Retina (tissue), 1 donor: ENCODE measurements around the gene OTUD3.
"Not testable (repeated sequence)": the region's sequence is repeated elsewhere in the genome, so short reads cannot be mapped to it uniquely, and the experiment has no call there.

Experiments used
- DNase-seq: peaks from one replicate; pipeline ENCODE4 v3.0.0-alpha.2; 2016

OTUD3 gene

GRCh38 chr1:19869453-19869852 lies 12.7 kb upstream of the OTUD3 start:
- DNase-seq: not testable (repeated sequence)

GRCh38 chr1:19869929-19870328 lies 12.3 kb upstream of the OTUD3 start:
- DNase-seq: no peak

- DNase-seq: no peak
Observed at GRCh38 chr1:19872190-19872589, 10.0 kb upstream of the OTUD3 start.

GRCh38 chr1:19877181-19877750 lies 4.9 kb upstream of the OTUD3 start:
- no peak for DNase-seq

GRCh38 chr1:19877821-19878636 lies 4.2 kb upstream of the OTUD3 start:
- no peak for DNase-seq

- no peak for DNase-seq
Observed at GRCh38 chr1:19878637-19878985, 3.6 kb upstream of the OTUD3 start.

- DNase-seq: no peak
Observed at GRCh38 chr1:19879227-19879626, 3.0 kb upstream of the OTUD3 start.

- DNase-seq: no peak
Observed at GRCh38 chr1:19879661-19880060, 2.5 kb upstream of the OTUD3 start.

GRCh38 chr1:19880841-19881240 lies 1.4 kb upstream of the OTUD3 start:
- DNase-seq: not testable (repeated sequence)

GRCh38 chr1:19884312-19884711 lies 2.1 kb downstream of the OTUD3 start:
- no peak for DNase-seq

GRCh38 chr1:19885821-19886220 lies 3.6 kb downstream of the OTUD3 start:
- no peak for DNase-seq

GRCh38 chr1:19888112-19888511 lies 5.9 kb downstream of the OTUD3 start:
- no peak for DNase-seq

GRCh38 chr1:19889656-19890055 lies 7.5 kb downstream of the OTUD3 start:
- no peak for DNase-seq

- no peak for DNase-seq
Observed at GRCh38 chr1:19892129-19892528, 9.9 kb downstream of the OTUD3 start.

- DNase-seq: no peak
Observed at GRCh38 chr1:19892628-19893168, 10.5 kb downstream of the OTUD3 start.

GRCh38 chr1:19893687-19894086 lies 11.5 kb downstream of the OTUD3 start:
- DNase-seq: no peak

- no peak for DNase-seq
Observed at GRCh38 chr1:19894218-19894617, 12.0 kb downstream of the OTUD3 start.

GRCh38 chr1:19901653-19902052 lies 19.5 kb downstream of the OTUD3 start:
- no peak for DNase-seq

- DNase-seq: no peak
Observed at GRCh38 chr1:19903621-19904020, 21.4 kb downstream of the OTUD3 start.

GRCh38 chr1:19907456-19907855 lies 25.3 kb downstream of the OTUD3 start:
- no peak for DNase-seq

GRCh38 chr1:19909392-19909791 lies 27.2 kb downstream of the OTUD3 start:
- DNase-seq: no peak

GRCh38 chr1:19909971-19910370 lies 27.8 kb downstream of the OTUD3 start:
- DNase-seq: no peak

GRCh38 chr1:19910650-19911049 lies 28.5 kb downstream of the OTUD3 start:
- DNase-seq: no peak

- peak; percentile 83 for DNase-seq
Observed at GRCh38 chr1:19918057-19918456, 35.9 kb downstream of the OTUD3 start.
